B cell (primary cell): ENCODE results near the gene RAB15. TPM values are rescaled to one million over a fixed set of nuclear protein-coding genes. Genes with fewer than 3 reads are reported as not detected.

Experiments
- ATAC-seq: fragments of 200-7000 bp; cut with Tn5 transposase; one replicate; pipeline ENCODE4 v1.10.0; 2021; ENCODE audit warnings: low read depth, mild to moderate bottlenecking, moderate number of reproducible peaks, moderate library complexity
- CTCF ChIA-PET: fragments of 350-600 bp; sonication (Branson Sonifier 250); formaldehyde crosslinking; loops from one replicate; lab custom pipeline; 2021; ENCODE audit warnings: antibody characterized with exemption, inconsistent platforms; lab: Charles Lee
- POLR2A ChIA-PET: fragments of 350-600 bp; sonication (Branson Sonifier 250); formaldehyde crosslinking; loops from one replicate; lab custom pipeline; 2021; ENCODE audit warnings: antibody characterized with exemption; lab: Charles Lee
- DNase-seq: peaks from one replicate; pipeline ENCODE4 v3.0.0; 2013
- H2AFZ ChIP-seq: 2 replicates; pipeline ENCODE4 v1.6.1; 2012; ENCODE audit warnings: mild to moderate bottlenecking, low read depth, low read length; ENCODE audit not compliant: insufficient read depth, poor library complexity, severe bottlenecking
- H3K27ac ChIP-seq, 2 donors: 1 replicate in 1 of 2; 2 replicates in 1 of 2; pipeline ENCODE4 v1.5.1; 2012 to 2013; ENCODE audit warnings: low read length in 2 of 2, mild to moderate bottlenecking in 2 of 2, moderate library complexity in 1 of 2
- H3K27me3 ChIP-seq, 4 experiments: fragments of 200-600 bp in 1 of 4; sonication (generic) in 1 of 4; replicated peaks in 1 of 4; 1 replicate in 2 of 4; 2 replicates in 2 of 4; pipeline versions ENCODE4 v1.6.1 to v1.7.0; 2013 to 2016; ENCODE audit warnings: low read length in 3 of 4, mild to moderate bottlenecking in 2 of 4, mixed read lengths in 1 of 4, moderate library complexity in 1 of 4; ENCODE audit not compliant: insufficient read depth in 4 of 4, control insufficient read depth in 3 of 4; ENCODE audit errors: control extremely low read depth in 1 of 4
- H3K36me3 ChIP-seq, 2 experiments: replicated peaks in 1 of 2; 1 replicate in 1 of 2; 2 replicates in 1 of 2; pipeline versions ENCODE4 v1.6.1 to v1.7.1; 2013; ENCODE audit warnings: low read length in 1 of 2; ENCODE audit not compliant: insufficient read depth in 2 of 2, control insufficient read depth in 1 of 2; ENCODE audit errors: control extremely low read depth in 1 of 2, extremely low read depth in 1 of 2
- H3K4me1 ChIP-seq, 2 donors: fragments of 200-600 bp in 1 of 2; sonication (generic) in 1 of 2; 1 replicate in 1 of 2; 2 replicates in 1 of 2; pipeline versions ENCODE4 v1.5.1 to v1.6.1; 2013 to 2017; ENCODE audit warnings: low read length in 2 of 2; ENCODE audit not compliant: control insufficient read depth in 2 of 2, insufficient read depth in 2 of 2
- H3K4me2 ChIP-seq: replicated peaks from 2 replicates; pipeline ENCODE3; 2012; ENCODE audit warnings: mild to moderate bottlenecking, low read depth, low read length; ENCODE audit not compliant: poor library complexity, severe bottlenecking
- H3K4me3 ChIP-seq, 5 experiments: fragments of 200-600 bp in 1 of 5; sonication (generic) in 1 of 5; 1 replicate in 3 of 5; 2 replicates in 2 of 5; pipeline versions ENCODE4 v1.5.1 to v1.7.0; 2011 to 2016; ENCODE audit warnings: low read length in 4 of 5, mild to moderate bottlenecking in 4 of 5, low read depth in 2 of 5, control low read depth in 1 of 5, moderate library complexity in 1 of 5; ENCODE audit not compliant: insufficient read depth in 1 of 5; ENCODE audit errors: control extremely low read depth in 1 of 5, extremely low read depth in 1 of 5
- H3K79me2 ChIP-seq: fragments of 200-600 bp; sonication (generic); one replicate; pipeline ENCODE4 v1.6.0; 2016; ENCODE audit warnings: low read length; ENCODE audit not compliant: control insufficient read depth, insufficient read depth
- H3K9ac ChIP-seq: fragments of 200-600 bp; sonication (generic); 2 replicates; pipeline ENCODE4 v1.6.1; 2017; ENCODE audit warnings: mild to moderate bottlenecking, low read length, moderate library complexity
- H3K9me3 ChIP-seq, 3 donors: one replicate each; pipeline versions ENCODE4 v1.6.1 to v1.7.1; 2013; ENCODE audit warnings: low read length in 2 of 3; ENCODE audit not compliant: control insufficient read depth in 2 of 3, insufficient read depth in 1 of 3; ENCODE audit errors: control extremely low read depth in 1 of 3
- H4K20me1 ChIP-seq: 2 replicates; pipeline ENCODE4 v1.6.0; 2012; ENCODE audit warnings: mild to moderate bottlenecking, low read length; ENCODE audit not compliant: insufficient read depth, control insufficient read depth, poor library complexity, severe bottlenecking
- H3K27ac Mint-ChIP-seq: one replicate; pipeline ENCODE4 v1.8.0; 2021; ENCODE audit warnings: mixed read lengths
- H3K27me3 Mint-ChIP-seq: one replicate; pipeline ENCODE4 v1.8.0; 2021; ENCODE audit warnings: mixed read lengths
- H3K4me1 Mint-ChIP-seq: one replicate; pipeline ENCODE4 v1.8.0; 2021; ENCODE audit warnings: mixed read lengths
- H3K4me3 Mint-ChIP-seq: one replicate; pipeline ENCODE4 v1.8.0; 2021; ENCODE audit warnings: mixed read lengths
- H3K9me3 Mint-ChIP-seq: one replicate; pipeline ENCODE4 v1.8.0; 2022; ENCODE audit warnings: mixed read lengths; ENCODE audit not compliant: insufficient read depth
- CTCF ChIP-seq: fragments of 200-600 bp; IDR thresholded peaks from one replicate; pipeline ENCODE4 v1.8.0; 2022; ENCODE audit warnings: antibody characterized with exemption, mild to moderate bottlenecking
- EZH2 ChIP-seq: IDR thresholded peaks from 2 replicates; pipeline ENCODE4 v1.6.1; 2012; ENCODE audit warnings: borderline replicate concordance, low read depth, mild to moderate bottlenecking, moderate library complexity, low read length; ENCODE audit not compliant: insufficient read depth, poor library complexity, severe bottlenecking
- WGBS: methylation state at CpG from one replicate; pipeline ENCODE4 v1.1.5; 2013; ENCODE audit warnings: missing lambda C conversion rate; ENCODE audit not compliant: insufficient coverage; 5-methylcytosine and 5-hydroxymethylcytosine counted together
- intact Hi-C: fragments of 100-400 bp; cut with micrococcal nuclease; formaldehyde crosslinking; loops from one replicate; pipeline ENCODE4 v1.10.0; 2022
- polyA plus RNA-seq: library from polyadenylated mRNA; depleted of rRNA; stranded (reverse); fragments of >200 nt; gene quantifications from 2 replicates; pipeline ENCODE4 v1.2.3, GENCODE V29; 2012
- total RNA-seq, 2 donors: library from RNA; stranded (reverse); fragments of 120-200 nt in 1 of 2; gene quantifications; 1 replicate in 1 of 2; 2 replicates in 1 of 2; pipeline versions ENCODE4 v1.2.3 to v1.2.4, GENCODE V29; 2013 to 2022

RAB15 gene
- total and polyA plus RNA-seq, 2 donors (not counting 1 experiment from before 2014, with no cell fraction given) = 0.17 to 0.19 TPM

- H3K9ac ChIP-seq = no peak overlapping the region
- H3K27ac Mint-ChIP-seq = no peak overlapping the region
- H3K4me1 Mint-ChIP-seq = peaks cover 16% of the 10 kb centered on the region
- H3K36me3 ChIP-seq = peaks cover 4 to 70% of the 10 kb centered on the region in 2 experiments
- intact Hi-C loops = no loop called here
- no CpG with 5 or more reads among the region's 2 CpGs for WGBS
- no peak for DNase-seq
- H3K4me2 ChIP-seq = no peak overlapping the region
- no peak overlapping the region for H3K27ac ChIP-seq
- H3K4me3 Mint-ChIP-seq = no peak overlapping the region
- no peaks in the 10 kb centered on the region for H3K9me3 ChIP-seq
- ChIA-PET CTCF (interaction anchor here (0.7 kb wide), 1 partner anchor 679 kb away, joined by 3 read pairs; no protein-coding TSS in a partner anchor), POLR2A (no interaction called here)
- peaks cover 15 to 19% of the 10 kb centered on the region in 2 donors for H3K4me1 ChIP-seq
- ATAC-seq = no peak
- H3K79me2 ChIP-seq = peaks cover 33% of the 10 kb centered on the region
- H3K9me3 Mint-ChIP-seq = no peaks in the 10 kb centered on the region
- H3K4me3 ChIP-seq = no peak overlapping the region
- no peaks in the 10 kb centered on the region for H3K27me3 Mint-ChIP-seq
- peaks cover 20% of the 10 kb centered on the region for H4K20me1 ChIP-seq
- no peaks in the 10 kb centered on the region for H3K27me3 ChIP-seq
- TF ChIP-seq EZH2 (no peak), CTCF (no peak)
- no peak overlapping the region for H2AFZ ChIP-seq
Measured at GRCh38 chr14:64931123-64931522, 41.0 kb downstream of the RAB15 start.

GRCh38 chr14:64930085-64930843, 41.9 kb downstream of the RAB15 start:
- Histone ChIP-seq H3K9ac (no peak overlapping the region), H3K4me1 (peaks cover 15 to 19% of the 10 kb centered on the region in 2 donors), H3K4me3 (no peak overlapping the region), H2AFZ (no peak overlapping the region), H3K4me2 (no peak overlapping the region), H4K20me1 (peaks cover 21% of the 10 kb centered on the region), H3K27me3 (no peaks in the 10 kb centered on the region), H3K27ac (no peak overlapping the region), H3K79me2 (peaks cover 34% of the 10 kb centered on the region), H3K36me3 (peaks cover 4 to 76% of the 10 kb centered on the region in 2 experiments), H3K9me3 (no peaks in the 10 kb centered on the region)
- peaks cover 13% of the 10 kb centered on the region for H3K4me1 Mint-ChIP-seq
- intact Hi-C loops = no loop called here
- no peak for TF ChIP-seq CTCF
- TF ChIP-seq EZH2 = no peak
- no CpG with 5 or more reads among the region's 3 CpGs for WGBS
- no peak overlapping the region for H3K27ac Mint-ChIP-seq
- POLR2A ChIA-PET = no interaction called here
- no peak for ATAC-seq
- H3K27me3 Mint-ChIP-seq = no peaks in the 10 kb centered on the region
- no peak overlapping the region for H3K4me3 Mint-ChIP-seq
- no peak for DNase-seq
- no peaks in the 10 kb centered on the region for H3K9me3 Mint-ChIP-seq
- CTCF ChIA-PET = no interaction called here
